ENCODE data around the gene IRAK2. TPM values are rescaled to one million over a fixed set of nuclear protein-coding genes. Genes with fewer than 3 reads are reported as not detected.

Gene IRAK2
- total and polyA plus RNA-seq, 4 donors, result 2.9 to 33.1 (median 10.0) TPM

DNA sequence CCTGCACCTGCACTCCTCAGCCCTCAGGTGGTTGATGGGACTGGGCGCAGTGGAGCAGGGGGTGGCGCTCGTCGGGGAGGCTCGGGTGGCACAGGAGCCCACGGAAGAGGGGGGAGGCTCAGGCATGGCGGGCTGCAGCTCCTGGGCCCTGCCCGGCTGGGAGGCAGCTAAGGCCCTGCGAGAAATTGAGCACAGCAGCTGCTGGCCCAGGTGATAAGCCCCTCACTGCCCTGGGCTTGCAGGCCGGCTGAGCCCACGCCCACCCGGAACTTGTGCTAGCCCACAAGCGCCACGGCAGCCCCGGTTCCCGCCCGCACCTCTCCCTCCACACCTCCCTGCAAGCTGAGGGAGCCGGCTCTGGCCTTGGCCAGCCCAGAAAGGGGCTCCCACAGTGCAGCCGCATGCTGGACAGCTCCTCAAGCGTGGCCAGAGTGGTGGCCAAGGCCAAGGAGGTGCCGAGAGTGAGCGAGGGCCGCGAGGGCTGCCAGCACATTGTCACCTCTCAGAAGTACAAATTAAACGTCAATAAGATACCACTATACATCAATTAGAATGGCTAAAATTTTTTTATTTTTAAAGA lies 28.2 kb upstream of the IRAK2 start:
- DNase-seq, result no peak
- Histone ChIP-seq H3K27ac (ENCODE audit: low read depth in 1 of 2, low read length in 1 of 2) (no peak overlapping the region), H3K4me3 (no peak overlapping the region), H3K27me3 (ENCODE audit: control insufficient read depth in 3 of 3, insufficient read depth in 3 of 3, low read length in 2 of 3) (no peaks in the 10 kb centered on the region), H3K9me3 (ENCODE audit: control insufficient read depth in 4 of 4, insufficient read depth in 3 of 4, low read length in 3 of 4) (no peaks in the 10 kb centered on the region), H3K4me1 (ENCODE audit: control insufficient read depth in 5 of 5, insufficient read depth in 5 of 5, low read length in 5 of 5) (no peaks in the 10 kb centered on the region), H3K9ac (ENCODE audit: insufficient read depth in 1 of 2, low read length in 2 of 2) (no peak overlapping the region), H3K36me3 (ENCODE audit: control insufficient read depth in 4 of 4, insufficient read depth in 4 of 4, low read length in 4 of 4) (no peaks in the 10 kb centered on the region)
- no peak for ATAC-seq (ENCODE audit: insufficient read depth, low FRiP score)
- TF ChIP-seq, protein P1, sequence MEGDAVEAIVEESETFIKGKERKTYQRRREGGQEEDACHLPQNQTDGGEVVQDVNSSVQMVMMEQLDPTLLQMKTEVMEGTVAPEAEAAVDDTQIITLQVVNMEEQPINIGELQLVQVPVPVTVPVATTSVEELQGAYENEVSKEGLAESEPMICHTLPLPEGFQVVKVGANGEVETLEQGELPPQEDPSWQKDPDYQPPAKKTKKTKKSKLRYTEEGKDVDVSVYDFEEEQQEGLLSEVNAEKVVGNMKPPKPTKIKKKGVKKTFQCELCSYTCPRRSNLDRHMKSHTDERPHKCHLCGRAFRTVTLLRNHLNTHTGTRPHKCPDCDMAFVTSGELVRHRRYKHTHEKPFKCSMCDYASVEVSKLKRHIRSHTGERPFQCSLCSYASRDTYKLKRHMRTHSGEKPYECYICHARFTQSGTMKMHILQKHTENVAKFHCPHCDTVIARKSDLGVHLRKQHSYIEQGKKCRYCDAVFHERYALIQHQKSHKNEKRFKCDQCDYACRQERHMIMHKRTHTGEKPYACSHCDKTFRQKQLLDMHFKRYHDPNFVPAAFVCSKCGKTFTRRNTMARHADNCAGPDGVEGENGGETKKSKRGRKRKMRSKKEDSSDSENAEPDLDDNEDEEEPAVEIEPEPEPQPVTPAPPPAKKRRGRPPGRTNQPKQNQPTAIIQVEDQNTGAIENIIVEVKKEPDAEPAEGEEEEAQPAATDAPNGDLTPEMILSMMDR (IDR thresholded peaks at IDR 0.05; ENCODE audit: control extremely low read depth, extremely low read depth), result no peak
- 91 to 96% methylated on average over 24 to 25 of the region's 25 CpGs for whole genome bisulfite sequencing, 2 donors

DNA sequence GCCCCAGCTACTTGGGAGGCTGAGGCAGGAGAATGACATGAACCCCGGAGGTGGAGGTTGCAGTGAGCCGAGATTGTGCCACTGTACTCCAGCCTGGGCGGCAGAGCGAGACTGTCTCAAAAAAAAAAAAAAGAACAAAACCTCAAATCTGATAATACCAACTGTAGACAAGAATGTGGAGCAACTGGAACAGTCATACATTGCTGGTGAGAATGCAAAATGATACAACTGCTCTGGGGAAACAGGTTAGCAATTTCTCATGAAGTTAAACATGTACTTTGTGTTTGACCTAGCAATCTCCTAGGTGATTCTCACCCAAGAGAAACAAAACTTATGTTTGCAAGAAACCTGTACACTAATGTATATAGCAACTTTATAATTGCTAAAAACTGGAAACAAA lies 27.5 kb upstream of the IRAK2 start:
- WGBS, 2 donors, result 82 to 88% methylated on average over 4 of the region's 4 CpGs
- TF ChIP-seq, protein P1 (IDR thresholded peaks at IDR 0.05; ENCODE audit: control extremely low read depth, extremely low read depth), result no peak
- DNase-seq (no peak), ATAC-seq (ENCODE audit: insufficient read depth, low FRiP score) (no peak)
- no peak overlapping the region for H3K4me3 ChIP-seq
- H3K27ac ChIP-seq (ENCODE audit: low read depth in 1 of 2, low read length in 1 of 2), result no peak overlapping the region
- no peak overlapping the region for H3K9ac ChIP-seq (ENCODE audit: insufficient read depth in 1 of 2, low read length in 2 of 2)
- H3K9me3 ChIP-seq (ENCODE audit: control insufficient read depth in 4 of 4, insufficient read depth in 3 of 4, low read length in 3 of 4), result no peaks in the 10 kb centered on the region
- H3K4me1 ChIP-seq (ENCODE audit: control insufficient read depth in 5 of 5, insufficient read depth in 5 of 5, low read length in 5 of 5), result no peaks in the 10 kb centered on the region
- no peaks in the 10 kb centered on the region for H3K27me3 ChIP-seq (ENCODE audit: control insufficient read depth in 3 of 3, insufficient read depth in 3 of 3, low read length in 2 of 3)
- H3K36me3 ChIP-seq (ENCODE audit: control insufficient read depth in 4 of 4, insufficient read depth in 4 of 4, low read length in 4 of 4), result no peaks in the 10 kb centered on the region

DNA sequence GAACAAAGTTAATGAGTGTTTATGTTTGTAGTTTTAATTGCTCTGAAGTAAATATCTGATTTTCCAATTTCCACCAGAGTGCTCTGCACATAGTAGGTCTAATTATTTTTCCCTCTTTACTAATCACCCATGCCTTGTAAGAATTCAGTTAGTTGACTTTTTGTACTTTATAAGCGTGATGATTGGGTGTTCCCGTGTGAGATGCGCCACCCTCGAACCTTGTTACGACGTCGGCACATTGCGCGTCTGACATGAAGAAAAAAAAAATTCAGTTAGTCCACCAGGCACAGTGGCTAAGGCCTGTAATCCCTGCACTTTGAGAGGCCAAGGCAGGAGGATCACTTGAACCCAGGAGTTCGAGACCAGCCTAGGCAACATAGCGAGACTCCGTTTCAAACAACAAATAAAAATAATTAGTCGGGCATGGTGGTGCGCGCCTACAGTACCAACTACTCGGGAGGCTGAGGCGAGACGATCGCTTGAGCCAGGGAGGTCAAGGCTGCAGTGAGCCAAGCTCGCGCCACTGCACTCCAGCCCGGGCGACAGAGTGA lies 23.6 kb upstream of the IRAK2 start:
- H3K9ac ChIP-seq (ENCODE audit: insufficient read depth in 1 of 2, low read length in 2 of 2), result no peak overlapping the region
- TF ChIP-seq, protein P1 (IDR thresholded peaks at IDR 0.05; ENCODE audit: control extremely low read depth, extremely low read depth), result no peak
- peak overlapping the region in 1 of 2 donors; percentile 59 for H3K27ac ChIP-seq (ENCODE audit: low read depth in 1 of 2, low read length in 1 of 2)
- no peaks in the 10 kb centered on the region for H3K9me3 ChIP-seq (ENCODE audit: control insufficient read depth in 4 of 4, insufficient read depth in 3 of 4, low read length in 3 of 4)
- 85 to 86% methylated on average over 23 of the region's 23 CpGs for WGBS, 2 donors
- H3K4me3 ChIP-seq, result no peak overlapping the region
- H3K27me3 ChIP-seq (ENCODE audit: control insufficient read depth in 3 of 3, insufficient read depth in 3 of 3, low read length in 2 of 3), result no peaks in the 10 kb centered on the region
- peaks cover 0 to 11% (median 8%) of the 10 kb centered on the region in 5 donors for H3K4me1 ChIP-seq (ENCODE audit: control insufficient read depth in 5 of 5, insufficient read depth in 5 of 5, low read length in 5 of 5)
- ATAC-seq (ENCODE audit: insufficient read depth, low FRiP score), result no peak
- peaks cover 0 to 2% (median 0%) of the 10 kb centered on the region in 4 donors for H3K36me3 ChIP-seq (ENCODE audit: control insufficient read depth in 4 of 4, insufficient read depth in 4 of 4, low read length in 4 of 4)
- no peak for DNase-seq

Measured in lung (tissue), 12 donors.